ENCODE measurements around the gene CHMP4B.

- TF ChIP-seq POLR2A (IDR thresholded peaks at IDR 0.05) = no peak
- no peak for TF ChIP-seq CTCF (IDR thresholded peaks at IDR 0.05 in 4 of 5, conservative IDR thresholded peaks at IDR 0.05 in 1 of 5)
Measured at GRCh38 chr20:33796907-33797544, 14.1 kb upstream of the CHMP4B start.
